ENCODE data around the gene PPIP5K2.
"Not testable (repeated sequence)": the region's sequence is repeated elsewhere in the genome, so short reads cannot be mapped to it uniquely, and the experiment has no call there.

Gene PPIP5K2

GRCh38 chr5:103204990-103205389, 84.9 kb downstream of the PPIP5K2 start:
- H3K27me3 ChIP-seq (ENCODE audit: insufficient read depth, low read length); H3K79me2 ChIP-seq (ENCODE audit: control insufficient read depth, insufficient read depth, low read length, unreplicated experiment); H3K4me1 ChIP-seq (ENCODE audit: control insufficient read depth, insufficient read depth, low read length, unreplicated experiment): not testable (repeated sequence)

DNA sequence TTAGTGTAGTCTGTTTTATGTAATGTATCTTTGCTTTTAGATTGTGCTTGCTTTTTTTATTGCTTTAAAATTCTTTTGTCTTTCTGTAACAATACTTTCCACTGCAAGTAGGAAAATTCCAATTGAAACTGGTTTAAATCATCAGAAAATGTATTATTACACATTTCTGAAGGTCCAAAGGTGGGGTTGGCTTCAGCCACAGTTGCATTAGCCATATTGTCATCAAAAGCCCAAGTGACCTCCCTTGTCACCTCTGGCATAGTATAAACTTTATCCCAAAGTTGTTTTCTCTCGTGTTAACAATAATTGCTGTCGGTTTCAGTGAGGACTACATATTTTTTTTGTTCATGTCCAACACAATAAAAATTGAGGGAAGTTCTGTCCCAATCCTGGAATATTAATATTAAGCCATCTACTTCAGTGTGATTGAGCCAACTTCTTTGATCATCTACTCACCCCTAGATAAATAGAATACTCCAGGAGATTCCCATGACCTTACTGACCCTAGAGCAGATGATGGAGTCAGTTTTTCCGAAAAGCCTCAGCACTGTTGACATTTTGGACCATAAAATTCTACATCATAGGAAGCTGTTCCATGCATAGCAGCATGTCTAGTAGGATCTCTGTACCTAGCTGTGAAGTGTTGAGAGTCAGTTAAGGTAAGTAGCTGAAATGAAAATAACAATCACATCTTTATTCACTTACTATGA, 86.0 kb downstream of the PPIP5K2 start:
- H3K27me3 ChIP-seq (ENCODE audit: insufficient read depth, low read length), result no peaks in the 10 kb centered on the region
- H3K4me1 ChIP-seq (ENCODE audit: control insufficient read depth, insufficient read depth, low read length, unreplicated experiment), result no peaks in the 10 kb centered on the region
- peaks cover 4% of the 10 kb centered on the region; the same call in 1 of the 2 replicates for H3K36me3 ChIP-seq (ENCODE audit: insufficient read depth, low read length)
- H2AFZ ChIP-seq (ENCODE audit: low read length, unreplicated experiment), result no peak overlapping the region
- no peaks in the 10 kb centered on the region for H3K79me2 ChIP-seq (ENCODE audit: control insufficient read depth, insufficient read depth, low read length, unreplicated experiment)
- H3K27ac ChIP-seq (ENCODE audit: low read depth, low read length), result no peak overlapping the region
- H3K4me3 ChIP-seq (ENCODE audit: low read depth, low read length), result no peak overlapping the region

More at GRCh38 chr5:103204990-103205389, 84.9 kb downstream of the PPIP5K2 start:
- not testable (repeated sequence) for H3K4me3 ChIP-seq (ENCODE audit: low read depth, low read length); H3K27ac ChIP-seq (ENCODE audit: low read depth, low read length); H3K36me3 ChIP-seq (ENCODE audit: insufficient read depth, low read length); H2AFZ ChIP-seq (ENCODE audit: low read length, unreplicated experiment)

- Histone ChIP-seq H3K36me3 (ENCODE audit: insufficient read depth, low read length) (peaks cover 4% of the 10 kb centered on the region; the same call in 1 of the 2 replicates), H3K4me1 (ENCODE audit: control insufficient read depth, insufficient read depth, low read length, unreplicated experiment) (peaks cover 3% of the 10 kb centered on the region), H3K4me3 (ENCODE audit: low read depth, low read length) (no peak overlapping the region), H3K79me2 (ENCODE audit: control insufficient read depth, insufficient read depth, low read length, unreplicated experiment) (no peaks in the 10 kb centered on the region), H3K27ac (ENCODE audit: low read depth, low read length) (no peak overlapping the region), H3K27me3 (ENCODE audit: insufficient read depth, low read length) (no peaks in the 10 kb centered on the region), H2AFZ (ENCODE audit: low read length, unreplicated experiment) (no peak overlapping the region)
Observed at GRCh38 chr5:103207011-103207410, 86.9 kb downstream of the PPIP5K2 start.

DNA sequence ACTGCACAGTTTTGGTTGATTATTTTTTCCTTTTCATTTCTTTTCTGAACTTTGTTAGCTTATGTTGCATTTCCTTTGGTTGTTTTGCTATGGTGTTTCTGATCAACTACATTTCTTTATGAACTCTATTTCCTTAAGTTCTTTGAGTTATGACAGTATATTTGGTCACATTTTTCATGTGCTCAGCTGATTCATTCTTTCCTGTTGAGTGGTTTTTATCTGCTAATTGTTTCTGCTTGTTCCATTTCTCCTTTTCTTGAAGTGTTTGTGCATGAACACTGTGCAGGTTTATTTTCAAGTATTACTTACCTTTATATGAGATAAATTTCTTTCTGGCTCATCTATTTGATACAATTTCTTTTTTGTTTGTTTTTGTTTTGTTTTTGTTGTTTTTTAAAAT, 87.6 kb downstream of the PPIP5K2 start:
- H3K36me3 ChIP-seq (ENCODE audit: insufficient read depth, low read length), result no peaks in the 10 kb centered on the region; the same call in 1 of the 2 replicates
- no peak overlapping the region for H2AFZ ChIP-seq (ENCODE audit: low read length, unreplicated experiment)
- no peaks in the 10 kb centered on the region for H3K27me3 ChIP-seq (ENCODE audit: insufficient read depth, low read length)
- H3K4me1 ChIP-seq (ENCODE audit: control insufficient read depth, insufficient read depth, low read length, unreplicated experiment), result peaks cover 9% of the 10 kb centered on the region
- no peak overlapping the region for H3K4me3 ChIP-seq (ENCODE audit: low read depth, low read length)
- H3K79me2 ChIP-seq (ENCODE audit: control insufficient read depth, insufficient read depth, low read length, unreplicated experiment), result no peaks in the 10 kb centered on the region
- no peak overlapping the region for H3K27ac ChIP-seq (ENCODE audit: low read depth, low read length)

GRCh38 chr5:103208460-103208859, 88.4 kb downstream of the PPIP5K2 start:
- no peaks in the 10 kb centered on the region for H3K36me3 ChIP-seq (ENCODE audit: insufficient read depth, low read length)
- no peak overlapping the region for H2AFZ ChIP-seq (ENCODE audit: low read length, unreplicated experiment)
- H3K4me3 ChIP-seq (ENCODE audit: low read depth, low read length), result no peak overlapping the region
- no peak overlapping the region for H3K27ac ChIP-seq (ENCODE audit: low read depth, low read length)
- peaks cover 9% of the 10 kb centered on the region for H3K4me1 ChIP-seq (ENCODE audit: control insufficient read depth, insufficient read depth, low read length, unreplicated experiment)
- H3K27me3 ChIP-seq (ENCODE audit: insufficient read depth, low read length), result no peaks in the 10 kb centered on the region
- no peaks in the 10 kb centered on the region for H3K79me2 ChIP-seq (ENCODE audit: control insufficient read depth, insufficient read depth, low read length, unreplicated experiment)

DNA sequence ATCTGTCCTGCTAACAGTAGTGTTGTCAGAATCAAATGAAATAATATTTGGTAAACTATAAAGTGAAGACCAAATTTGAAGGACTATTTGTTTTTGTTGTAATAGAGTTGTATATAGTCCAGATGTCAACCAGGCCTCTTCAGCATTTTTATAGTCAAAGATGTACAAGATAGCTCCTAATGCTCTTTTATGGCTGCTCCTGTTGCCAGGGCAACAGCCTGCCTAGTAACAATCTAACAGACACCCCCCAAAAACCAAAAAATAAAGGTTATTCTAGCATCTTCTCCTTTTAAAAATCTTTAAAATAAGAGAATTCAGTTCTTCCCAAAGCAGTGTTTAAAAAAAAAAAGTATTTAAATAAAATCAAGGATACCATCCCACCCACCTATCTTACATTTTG, 89.0 kb downstream of the PPIP5K2 start:
- no peak overlapping the region for H2AFZ ChIP-seq (ENCODE audit: low read length, unreplicated experiment)
- no peak overlapping the region for H3K4me3 ChIP-seq (ENCODE audit: low read depth, low read length)
- H3K79me2 ChIP-seq (ENCODE audit: control insufficient read depth, insufficient read depth, low read length, unreplicated experiment), result no peaks in the 10 kb centered on the region
- no peaks in the 10 kb centered on the region for H3K36me3 ChIP-seq (ENCODE audit: insufficient read depth, low read length)
- no peaks in the 10 kb centered on the region for H3K27me3 ChIP-seq (ENCODE audit: insufficient read depth, low read length)
- no peak overlapping the region for H3K27ac ChIP-seq (ENCODE audit: low read depth, low read length)
- peaks cover 9% of the 10 kb centered on the region for H3K4me1 ChIP-seq (ENCODE audit: control insufficient read depth, insufficient read depth, low read length, unreplicated experiment)

- Histone ChIP-seq H3K36me3 (ENCODE audit: insufficient read depth, low read length) (no peaks in the 10 kb centered on the region), H3K27ac (ENCODE audit: low read depth, low read length) (no peak overlapping the region), H3K79me2 (ENCODE audit: control insufficient read depth, insufficient read depth, low read length, unreplicated experiment) (no peaks in the 10 kb centered on the region), H2AFZ (ENCODE audit: low read length, unreplicated experiment) (no peak overlapping the region), H3K27me3 (ENCODE audit: insufficient read depth, low read length) (no peaks in the 10 kb centered on the region), H3K4me3 (ENCODE audit: low read depth, low read length) (no peak overlapping the region), H3K4me1 (ENCODE audit: control insufficient read depth, insufficient read depth, low read length, unreplicated experiment) (peaks cover 10% of the 10 kb centered on the region)
Observed at GRCh38 chr5:103210952-103211351, 90.9 kb downstream of the PPIP5K2 start.

DNA sequence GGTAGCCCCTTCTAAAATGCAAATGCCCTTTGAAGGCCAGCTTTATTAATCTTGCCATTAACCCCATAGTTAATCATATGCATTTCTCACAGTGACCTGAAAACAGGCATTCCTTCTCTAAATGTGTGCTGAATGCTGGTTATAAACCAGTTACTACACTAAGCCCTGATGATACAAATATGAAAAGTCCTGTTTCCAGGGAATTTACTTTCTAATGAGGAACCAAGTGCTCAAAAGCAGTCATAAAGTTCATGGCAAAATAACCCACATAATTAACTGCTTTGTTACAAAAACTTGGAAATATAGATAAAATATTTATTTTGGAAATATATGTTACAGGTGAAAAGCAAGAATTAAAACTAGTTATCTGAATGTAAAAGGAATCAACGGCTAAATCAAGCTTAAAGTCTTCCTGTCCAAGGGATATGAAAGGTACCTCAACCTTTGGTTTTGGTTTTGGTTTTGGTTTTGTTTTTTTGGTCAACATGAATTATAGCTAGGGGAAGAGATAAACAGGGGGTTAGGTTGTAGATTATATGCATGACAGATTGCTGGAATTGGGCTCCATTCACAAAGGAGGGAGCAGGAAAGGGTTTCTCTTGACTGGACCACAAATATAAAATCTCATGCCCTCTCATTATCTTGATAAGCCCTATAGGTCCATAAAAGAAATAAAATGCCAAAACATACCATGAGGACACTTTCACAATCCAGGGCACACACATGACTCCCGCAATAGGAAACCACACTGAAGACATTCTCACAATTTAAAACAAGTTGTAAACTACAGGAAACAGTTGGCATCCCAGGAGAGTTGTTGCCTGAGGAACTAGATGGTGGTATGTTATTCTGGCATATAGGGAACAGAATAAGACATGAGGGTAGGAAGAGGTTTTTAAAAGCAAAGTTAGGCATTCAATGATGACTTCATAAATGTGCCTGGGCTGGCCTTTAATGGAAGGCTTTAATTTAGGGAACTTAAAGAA, 91.8 kb downstream of the PPIP5K2 start:
- Histone ChIP-seq H3K27me3 (ENCODE audit: insufficient read depth, low read length) (no peaks in the 10 kb centered on the region), H3K36me3 (ENCODE audit: insufficient read depth, low read length) (no peaks in the 10 kb centered on the region), H3K4me3 (ENCODE audit: low read depth, low read length) (no peak overlapping the region; the same call in 1 of the 2 replicates), H2AFZ (ENCODE audit: low read length, unreplicated experiment) (peak overlapping the region; percentile 65), H3K27ac (ENCODE audit: low read depth, low read length) (peak overlapping the region; percentile 1; the same call in 1 of the 2 replicates), H3K79me2 (ENCODE audit: control insufficient read depth, insufficient read depth, low read length, unreplicated experiment) (no peaks in the 10 kb centered on the region), H3K4me1 (ENCODE audit: control insufficient read depth, insufficient read depth, low read length, unreplicated experiment) (peaks cover 14% of the 10 kb centered on the region)

- no peaks in the 10 kb centered on the region for H3K36me3 ChIP-seq (ENCODE audit: insufficient read depth, low read length)
- H3K4me3 ChIP-seq (ENCODE audit: low read depth, low read length), result no peak overlapping the region
- H3K4me1 ChIP-seq (ENCODE audit: control insufficient read depth, insufficient read depth, low read length, unreplicated experiment), result peaks cover 24% of the 10 kb centered on the region
- H2AFZ ChIP-seq (ENCODE audit: low read length, unreplicated experiment), result no peak overlapping the region
- no peaks in the 10 kb centered on the region for H3K27me3 ChIP-seq (ENCODE audit: insufficient read depth, low read length)
- no peaks in the 10 kb centered on the region for H3K79me2 ChIP-seq (ENCODE audit: control insufficient read depth, insufficient read depth, low read length, unreplicated experiment)
- peak overlapping the region; percentile 1; the same call in 1 of the 2 replicates for H3K27ac ChIP-seq (ENCODE audit: low read depth, low read length)
Observed at GRCh38 chr5:103216137-103216536, 96.0 kb downstream of the PPIP5K2 start.

GRCh38 chr5:103216697-103217096, 96.6 kb downstream of the PPIP5K2 start:
- Histone ChIP-seq H2AFZ (ENCODE audit: low read length, unreplicated experiment) (no peak overlapping the region), H3K4me1 (ENCODE audit: control insufficient read depth, insufficient read depth, low read length, unreplicated experiment) (peaks cover 24% of the 10 kb centered on the region), H3K36me3 (ENCODE audit: insufficient read depth, low read length) (no peaks in the 10 kb centered on the region), H3K4me3 (ENCODE audit: low read depth, low read length) (no peak overlapping the region), H3K27me3 (ENCODE audit: insufficient read depth, low read length) (no peaks in the 10 kb centered on the region), H3K79me2 (ENCODE audit: control insufficient read depth, insufficient read depth, low read length, unreplicated experiment) (no peaks in the 10 kb centered on the region), H3K27ac (ENCODE audit: low read depth, low read length) (peak overlapping the region; percentile 85; the same call in 1 of the 2 replicates)
